CD4-positive, alpha-beta T cell treated with Interleukin-15 for 4 hours (primary cell): ENCODE measurements around the gene CDC42BPG.
"Not testable (repeated sequence)": the region's sequence is repeated elsewhere in the genome, so short reads cannot be mapped to it uniquely, and the experiment has no call there.

Experiments used
- DNase-seq: peaks from one replicate; pipeline ENCODE4 v3.0.0-alpha.2; 2020; ENCODE audit warnings: low spot score

The CDC42BPG gene

DNA sequence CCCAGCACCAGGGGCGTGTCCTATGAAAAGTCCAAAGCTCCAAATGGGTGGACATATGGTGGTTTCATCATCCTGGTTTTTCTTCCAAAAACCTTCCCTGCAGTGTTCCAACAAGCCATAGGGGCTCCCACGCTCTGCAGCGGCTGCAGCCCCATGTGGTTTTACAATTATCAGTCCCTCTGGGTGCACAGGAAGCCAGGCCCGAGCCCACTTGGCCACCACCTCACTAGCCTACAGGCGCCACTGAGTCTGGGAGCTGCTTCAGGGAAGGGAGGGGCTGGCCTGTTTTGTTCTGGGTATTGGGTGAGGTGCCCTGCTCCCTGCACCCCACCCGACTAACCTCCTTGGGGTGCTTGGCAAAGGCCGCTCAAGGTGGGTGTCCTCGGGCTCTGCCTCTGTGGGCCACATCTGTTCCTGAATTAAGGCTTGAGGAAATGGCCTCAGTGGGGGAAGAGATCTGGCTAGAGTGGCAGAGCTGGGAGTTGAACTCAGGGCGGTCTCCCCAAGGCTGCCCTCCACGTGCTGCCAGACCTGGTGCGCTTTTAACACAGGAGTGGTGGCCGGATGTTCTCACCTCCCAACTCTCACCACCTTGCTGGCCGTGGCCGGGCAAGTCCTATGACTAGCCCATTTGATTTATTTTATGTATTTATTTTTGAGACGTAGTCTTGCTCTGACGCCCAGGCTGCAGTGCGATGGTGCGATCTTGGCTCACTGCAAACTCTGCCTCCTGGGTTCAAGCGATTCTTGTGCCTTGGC, 5.3 kb upstream of the CDC42BPG start:
- DNase-seq: no peak

DNA sequence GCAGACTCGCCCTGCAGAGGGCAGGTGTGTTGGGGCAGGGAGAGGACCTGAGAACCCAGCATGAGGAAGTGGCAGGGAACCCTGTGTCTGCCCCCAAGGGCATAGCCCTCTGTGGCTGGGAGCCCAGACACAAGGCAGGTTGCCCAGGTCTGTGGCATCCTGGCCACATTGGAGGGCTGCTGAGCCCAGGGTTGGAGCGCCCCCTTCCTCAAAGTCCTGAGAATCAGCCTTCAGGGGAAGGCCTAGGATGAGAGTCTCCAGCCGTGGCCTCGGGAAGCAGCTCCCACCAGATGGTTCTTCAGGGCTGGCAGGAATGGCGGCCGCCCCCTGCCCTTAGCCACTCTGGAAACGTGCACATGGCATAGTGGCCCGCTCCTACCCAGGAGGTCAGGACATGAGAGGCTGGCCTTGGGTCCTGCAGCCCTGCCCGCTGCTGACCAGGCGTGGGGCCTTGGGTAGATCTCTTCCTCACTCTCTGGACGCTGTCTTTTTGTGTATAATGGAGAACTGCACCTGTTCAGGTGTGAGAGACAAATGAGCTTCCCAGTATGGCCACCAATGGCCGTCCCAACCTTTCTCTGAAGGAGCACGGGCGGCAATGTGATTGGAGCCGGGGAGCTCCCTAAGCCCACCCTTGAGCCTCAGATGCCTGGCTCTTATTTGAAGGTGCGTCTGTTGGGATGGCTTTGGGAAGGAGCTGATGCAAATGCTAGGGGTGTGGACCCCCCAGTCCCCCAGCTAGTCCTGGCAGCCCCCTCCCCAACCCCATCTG, 4.6 kb upstream of the CDC42BPG start:
- no peak for DNase-seq

DNA sequence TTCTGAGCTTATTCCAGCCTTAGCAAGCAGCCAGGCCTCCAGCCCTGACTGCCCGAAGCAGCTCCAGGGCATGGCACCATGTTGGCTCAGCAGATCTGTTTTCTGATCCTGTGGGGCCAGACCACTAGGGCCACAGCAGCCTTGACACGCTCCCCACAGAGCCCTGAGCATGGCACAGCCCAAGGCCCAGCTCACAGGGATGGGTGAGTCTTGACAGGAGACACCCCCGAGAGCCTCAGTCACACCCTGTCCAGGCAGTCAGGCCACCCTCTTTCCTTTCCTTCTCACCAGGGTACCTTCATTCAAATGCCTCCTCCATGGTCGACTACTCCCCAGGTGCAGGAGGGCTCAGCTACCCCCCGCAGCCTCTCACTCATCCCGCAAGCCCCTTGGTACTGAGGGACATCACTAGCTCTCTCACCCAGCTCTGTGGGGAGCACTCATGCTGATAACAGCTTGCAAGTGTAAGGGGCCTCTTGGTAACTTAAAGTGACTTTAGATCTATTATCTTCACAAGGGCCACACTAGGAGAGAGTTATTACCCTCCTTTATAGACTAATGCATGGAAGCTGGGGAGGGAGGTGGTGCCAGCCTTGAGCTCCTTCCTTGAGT, 3.9 kb upstream of the CDC42BPG start:
- DNase-seq: no peak

DNA sequence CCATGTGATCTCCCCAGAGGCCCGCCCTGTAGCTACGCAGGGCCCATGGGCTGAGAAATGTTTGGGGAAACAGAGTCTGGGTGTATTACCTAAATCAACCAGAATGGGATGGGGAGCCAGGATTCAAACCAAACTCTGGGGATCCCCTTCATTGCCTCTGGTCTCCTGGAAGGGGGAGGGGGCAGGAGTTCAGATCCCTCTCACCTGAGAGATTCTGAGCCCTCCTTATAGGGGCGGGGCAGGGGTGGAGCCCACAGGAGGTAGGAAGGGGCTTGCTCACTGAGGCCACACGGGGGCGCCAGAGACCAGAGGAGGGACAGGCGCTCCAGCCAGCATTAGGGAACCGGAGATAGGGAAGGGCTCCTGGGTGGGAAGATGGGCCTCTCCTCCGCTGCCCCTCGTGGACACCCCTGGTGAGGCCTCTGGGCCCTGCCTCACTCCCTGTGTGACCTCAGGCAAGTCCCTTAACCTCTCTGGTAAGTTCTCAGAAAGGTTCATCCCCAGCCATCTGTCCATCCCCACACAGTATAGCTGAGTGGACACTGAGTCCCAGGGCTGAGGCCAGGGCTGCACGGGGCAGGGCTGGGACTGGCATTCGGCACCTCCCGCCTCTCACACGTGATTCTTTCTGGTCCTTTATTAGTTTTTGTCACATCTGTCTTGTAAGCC, 2.7 kb upstream of the CDC42BPG start:
- peak; percentile 90 for DNase-seq

DNA sequence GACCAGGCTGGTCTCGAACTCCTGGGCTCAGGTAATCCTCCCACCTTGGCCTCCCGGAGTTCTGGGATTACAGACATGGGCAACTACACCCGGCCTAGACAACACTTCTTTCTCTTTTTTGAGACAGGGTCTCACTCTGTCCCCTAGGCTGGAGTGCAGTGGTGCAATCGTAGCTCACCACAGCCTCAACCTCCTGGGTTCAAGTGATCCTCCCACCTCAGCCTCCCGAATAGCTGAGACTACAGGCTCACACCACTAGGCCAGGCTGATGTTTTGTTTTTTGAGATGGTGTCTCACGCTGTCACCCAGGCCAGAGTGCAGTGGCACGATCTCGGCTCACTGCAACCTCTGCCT, 1.3 kb upstream of the CDC42BPG start:
- DNase-seq: not testable (repeated sequence)

DNA sequence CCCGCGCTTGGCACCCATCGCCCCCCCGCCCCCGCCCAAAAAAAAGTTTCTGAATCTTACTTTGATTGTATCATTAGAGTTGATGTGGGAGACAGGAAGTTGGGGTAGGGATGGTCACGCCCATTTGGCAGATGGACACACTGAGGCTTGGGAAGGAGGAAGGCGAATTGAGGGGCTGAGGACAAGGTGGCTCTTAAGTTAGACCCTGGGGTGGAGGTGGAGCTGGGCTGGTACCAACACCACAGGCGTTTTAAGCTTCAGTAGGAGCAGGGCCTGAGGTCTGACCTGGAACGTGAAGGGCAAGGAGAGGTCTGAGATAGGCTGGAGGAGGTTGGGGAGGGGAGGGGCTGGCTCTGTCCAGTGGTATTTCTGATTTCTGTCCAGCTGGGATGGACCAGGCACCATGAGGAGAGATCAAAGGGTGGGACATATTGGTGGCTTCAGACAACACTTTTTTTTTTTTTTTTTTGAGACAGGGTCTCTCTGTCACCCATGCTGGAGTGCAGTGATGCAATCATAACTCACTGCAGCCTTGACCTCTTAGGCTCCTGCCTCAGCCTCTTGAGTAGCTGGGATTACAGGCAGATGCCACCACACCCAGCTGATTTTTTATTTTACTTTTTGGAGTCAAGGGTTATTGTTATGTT, 799 bp upstream of the CDC42BPG start:
- DNase-seq: no peak

DNA sequence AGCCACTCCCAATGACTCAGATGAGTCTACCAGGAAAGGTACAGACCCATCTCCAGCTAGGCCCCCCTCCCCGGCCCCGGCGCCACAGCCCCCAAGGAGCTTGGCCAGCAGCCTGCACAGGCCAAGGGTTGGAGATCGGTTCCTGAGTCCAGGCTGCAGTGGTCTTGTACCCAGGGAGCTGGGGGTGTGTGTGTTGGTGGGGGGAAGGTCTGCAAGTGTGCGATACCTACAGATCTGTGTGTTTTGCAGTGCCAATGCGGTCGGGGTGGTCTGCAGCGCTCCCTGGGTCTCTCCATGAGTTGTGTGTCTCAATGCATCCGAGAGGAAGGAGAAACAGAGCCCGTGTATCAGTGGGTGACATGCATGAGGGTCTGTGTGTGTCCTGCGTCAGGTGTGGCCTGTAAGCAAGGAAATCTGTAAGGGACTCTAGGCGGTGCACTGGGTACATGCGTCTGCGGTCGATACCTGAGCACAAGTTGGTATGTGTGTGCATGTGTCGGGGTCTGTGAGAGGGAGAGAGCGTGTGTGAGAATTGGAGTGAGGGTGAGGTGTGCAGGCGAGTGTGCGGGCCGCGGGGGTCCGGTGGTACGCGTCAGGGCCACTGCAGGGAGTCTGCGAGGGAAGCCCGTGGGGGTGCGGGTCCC, 645 bp downstream of the CDC42BPG start:
- no peak for DNase-seq

DNA sequence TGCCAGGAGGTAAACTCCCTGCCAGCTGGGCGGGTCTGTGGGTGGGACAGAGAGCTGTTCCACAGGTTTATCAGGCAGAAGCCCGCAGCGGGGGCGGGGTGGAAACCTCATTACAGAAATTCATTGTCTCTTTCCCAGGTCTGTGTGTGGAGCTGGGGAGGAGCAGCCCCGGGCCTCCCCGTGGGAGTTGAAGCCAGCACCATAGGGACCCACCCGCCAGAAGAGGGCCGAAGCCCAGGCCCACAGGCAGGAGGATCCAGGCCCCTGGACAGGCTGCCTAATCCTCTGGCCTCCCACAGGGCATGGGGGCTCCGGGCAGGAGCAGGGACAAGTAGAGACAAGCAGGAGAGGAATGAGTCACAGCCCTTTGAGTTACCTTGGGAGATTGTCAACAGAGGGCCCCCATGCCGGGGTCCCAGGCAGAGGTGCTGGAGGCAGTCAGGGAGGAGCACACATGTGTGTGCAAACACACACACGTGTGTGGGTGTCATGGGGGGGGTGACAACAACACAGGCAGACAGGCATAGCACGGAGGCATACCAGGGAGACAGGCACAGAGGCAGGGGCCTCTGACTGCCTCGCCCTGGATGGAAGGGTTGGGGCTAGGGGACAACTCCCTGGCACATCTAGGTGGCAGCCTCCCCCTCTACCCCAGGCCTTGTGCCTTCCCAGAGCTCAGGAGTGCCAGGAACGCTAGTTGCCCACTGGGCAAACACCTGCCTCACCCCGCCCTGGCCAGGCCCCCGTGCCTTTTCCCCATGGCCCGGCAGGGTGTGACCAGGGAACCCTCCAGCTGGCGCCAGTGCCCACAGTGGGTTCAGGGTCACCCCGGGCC, 1.4 kb downstream of the CDC42BPG start:
- DNase-seq: no peak

DNA sequence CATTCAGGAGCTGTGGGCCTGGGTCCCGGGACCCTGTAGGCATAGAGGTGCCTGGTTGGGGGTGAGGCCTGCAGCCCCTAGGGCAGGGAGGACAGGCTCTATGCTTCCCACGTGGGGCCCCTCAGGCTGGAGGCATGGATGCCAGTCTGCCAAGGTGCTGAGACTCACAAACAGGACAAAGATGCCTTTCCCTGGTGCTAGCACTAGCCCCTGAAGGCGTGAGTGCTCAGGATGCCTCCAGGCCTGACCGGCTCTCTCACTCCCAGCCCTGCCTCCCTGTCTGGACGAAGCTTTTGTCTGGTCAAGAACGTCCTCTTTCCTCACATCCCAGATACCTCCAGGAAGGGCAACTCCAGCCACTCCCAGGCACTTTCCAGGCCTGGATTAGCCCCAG, 2.1 kb downstream of the CDC42BPG start:
- no peak for DNase-seq

DNA sequence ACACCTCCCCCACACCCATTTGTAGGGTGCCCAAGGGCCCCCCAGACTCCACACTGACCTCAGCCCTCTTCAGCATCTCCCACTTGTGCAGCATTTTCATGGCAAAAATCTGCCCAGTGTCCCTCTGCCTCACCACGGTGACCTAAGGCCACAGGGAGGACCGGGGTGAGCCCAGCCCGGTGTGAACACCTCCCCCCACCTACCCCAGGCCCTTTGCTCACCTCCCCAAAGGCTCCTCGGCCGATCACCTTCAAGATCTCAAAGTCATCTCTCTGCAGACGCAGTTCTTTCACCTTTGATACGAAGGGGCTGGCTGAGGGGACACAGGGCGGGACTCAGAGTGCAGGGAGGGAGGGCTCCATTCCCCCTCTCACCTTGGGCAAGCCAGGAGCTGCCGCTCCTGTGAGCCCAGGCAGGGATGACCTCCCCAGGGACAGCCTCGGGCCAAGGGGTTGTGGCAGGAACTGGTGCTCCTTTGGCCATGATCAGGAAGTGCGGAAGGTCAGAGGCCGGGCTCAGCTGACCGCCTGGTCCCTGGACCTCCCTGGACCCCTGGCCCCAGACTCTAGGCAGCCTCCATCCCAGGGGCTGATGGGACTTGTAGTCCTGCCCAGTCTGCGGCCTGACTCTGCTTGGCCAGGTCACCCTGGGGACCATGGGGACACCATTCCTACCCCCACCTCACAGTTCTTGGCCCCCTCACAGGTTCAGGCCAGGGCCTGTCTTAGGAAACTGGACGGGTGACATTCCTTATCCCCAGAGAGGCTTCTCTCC, 2.7 kb downstream of the CDC42BPG start:
- no peak for DNase-seq

DNA sequence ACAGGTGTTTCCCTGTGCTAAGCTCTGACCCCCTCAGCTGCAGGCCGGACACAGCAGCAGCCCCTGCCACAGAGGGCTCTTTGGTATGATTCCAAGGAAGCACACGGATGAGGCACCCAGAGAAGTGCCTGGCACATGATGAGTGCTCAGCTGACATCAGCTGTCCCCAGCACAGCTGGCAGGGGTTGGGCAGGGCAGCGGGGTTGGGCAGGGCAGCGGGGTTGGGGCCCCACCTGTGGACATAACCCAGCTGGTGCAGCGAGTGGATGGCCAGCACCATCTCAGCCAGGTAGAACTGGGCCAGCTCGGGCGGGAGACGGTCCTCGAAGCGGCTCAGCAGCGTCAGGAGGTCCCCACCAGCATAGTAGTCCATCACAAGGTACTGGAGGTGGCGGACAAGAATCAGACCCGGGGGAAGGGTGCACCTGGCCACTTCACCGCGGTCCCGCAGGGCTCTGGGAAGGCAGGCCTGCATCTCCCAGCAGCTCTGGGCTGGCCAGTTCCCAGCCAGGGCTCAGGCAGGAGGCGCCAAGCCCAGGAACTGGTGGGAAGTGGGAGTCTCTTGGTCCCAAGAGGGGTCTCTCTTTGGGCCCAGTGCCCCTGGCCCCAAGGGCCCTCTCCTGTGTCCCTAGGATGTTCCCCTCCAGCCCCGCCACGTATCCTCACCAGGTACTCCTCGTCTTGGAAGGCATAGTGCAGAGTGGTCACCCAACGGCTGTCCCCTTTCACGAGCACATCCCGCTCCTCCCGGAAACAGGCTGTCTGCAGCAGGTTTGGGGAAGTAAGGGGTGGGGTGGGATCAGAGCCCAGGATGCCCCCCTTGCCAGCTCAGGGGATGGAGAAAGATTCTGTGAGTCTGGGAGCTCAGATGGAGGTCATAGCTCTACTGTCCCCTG, 4.3 kb downstream of the CDC42BPG start:
- DNase-seq: no peak

DNA sequence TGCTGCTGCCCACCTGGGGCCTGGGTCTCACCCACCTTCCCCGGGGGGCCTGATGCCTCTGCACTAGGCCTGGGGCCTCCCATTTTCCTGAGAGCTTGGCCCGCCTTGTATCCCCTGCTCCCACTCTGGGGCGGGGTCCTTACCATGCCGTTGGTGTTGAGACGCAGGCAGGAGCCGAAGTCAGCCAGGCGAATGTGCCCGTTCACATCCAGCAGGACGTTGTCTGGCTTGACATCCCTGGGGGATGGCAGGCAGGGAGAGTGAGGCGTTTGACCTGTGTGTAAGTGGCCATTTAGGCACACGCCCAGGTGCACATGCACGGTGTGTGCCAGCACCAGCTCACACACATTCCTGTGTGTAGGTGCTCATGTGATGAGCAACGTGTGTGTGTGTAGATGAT, 5.1 kb downstream of the CDC42BPG start:
- no peak for DNase-seq

DNA sequence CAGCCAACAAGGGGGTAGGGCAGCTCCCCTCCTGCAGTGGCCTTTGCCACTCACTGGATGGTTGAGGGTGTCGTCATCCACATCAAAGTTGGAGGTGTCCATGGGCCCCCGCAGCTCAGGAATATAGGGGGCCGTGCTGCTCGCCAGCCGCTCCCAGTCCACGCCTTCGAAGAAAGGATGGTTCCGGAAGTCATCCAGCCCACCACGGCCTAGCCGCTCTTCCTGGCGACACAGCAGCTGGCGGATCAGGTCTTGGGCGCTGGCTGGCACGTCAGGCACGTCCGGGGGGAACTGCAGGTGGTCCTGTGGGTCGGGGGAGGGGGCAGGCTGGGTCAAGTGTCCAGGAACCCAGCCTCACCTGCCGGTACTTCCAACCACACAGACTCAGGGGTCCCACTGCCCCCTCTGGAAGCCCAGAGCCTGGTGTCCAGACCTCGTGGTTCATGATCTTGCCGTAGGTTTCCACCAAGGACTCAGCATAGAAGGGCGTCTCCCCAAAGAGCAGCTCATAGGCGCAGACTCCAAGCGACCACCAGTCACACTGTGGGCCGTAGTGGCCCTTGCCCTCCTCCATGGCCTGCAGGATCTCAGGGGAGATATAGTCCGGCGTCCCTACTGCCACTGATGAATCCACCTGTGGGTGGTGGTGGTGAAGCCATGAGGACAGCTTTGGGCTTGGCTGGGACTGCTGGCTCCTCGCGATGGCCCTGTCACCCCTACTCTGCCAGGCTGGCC, 5.7 kb downstream of the CDC42BPG start:
- DNase-seq: no peak

DNA sequence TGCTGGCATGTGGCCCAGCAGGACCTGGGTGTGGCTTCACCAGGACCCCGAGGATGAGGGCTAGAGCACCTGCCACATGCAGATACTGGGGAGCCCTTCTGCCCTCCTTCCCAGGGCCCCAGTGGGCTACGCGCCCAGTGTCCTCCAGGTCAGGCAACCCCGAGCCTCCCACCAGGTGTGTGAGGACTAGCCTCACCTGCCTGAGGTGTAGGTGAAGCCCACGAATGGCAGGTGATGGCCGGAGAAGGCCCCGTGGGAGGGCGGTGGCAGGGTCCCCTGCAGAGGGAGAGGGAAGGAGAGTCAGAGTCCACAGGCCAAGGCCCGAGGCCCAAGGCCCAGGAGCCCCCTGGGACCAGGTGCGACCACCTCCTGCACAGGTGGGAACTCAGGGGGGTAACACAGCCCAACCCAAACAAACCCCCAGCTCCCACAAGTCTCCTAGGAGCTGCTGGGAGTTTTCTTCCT, 6.5 kb downstream of the CDC42BPG start:
- no peak for DNase-seq

DNA sequence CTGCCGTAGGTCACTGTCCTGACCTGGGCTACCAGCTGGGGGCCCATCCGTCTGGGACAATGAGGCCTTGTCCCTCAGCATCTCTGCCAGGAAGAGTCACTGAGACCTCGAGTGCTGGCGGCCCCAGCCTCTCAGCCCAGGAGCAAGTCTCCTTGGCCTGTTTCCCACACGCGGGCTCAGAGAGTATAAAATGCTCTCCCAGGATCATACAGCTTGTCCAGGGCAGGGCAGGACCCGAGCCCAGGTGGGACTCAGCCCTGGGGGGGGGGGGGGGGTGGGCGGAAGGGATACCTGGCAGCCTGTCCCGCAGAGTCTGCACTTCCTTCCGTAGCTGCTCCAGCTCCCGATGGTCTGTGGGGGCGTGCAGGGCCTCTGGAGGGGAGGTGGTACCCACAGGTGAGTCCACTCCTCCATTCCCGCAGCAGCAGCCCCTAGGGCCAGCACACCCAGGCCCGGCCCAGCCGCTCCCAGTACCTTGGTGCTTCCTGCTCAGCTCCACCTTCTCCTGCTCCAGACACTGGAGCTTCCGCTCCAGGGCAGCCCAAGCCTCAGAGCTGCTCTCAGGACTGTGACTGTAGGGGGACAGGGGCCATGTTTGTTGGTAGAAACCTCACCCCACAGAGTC, 7.9 kb downstream of the CDC42BPG start:
- no peak for DNase-seq

DNA sequence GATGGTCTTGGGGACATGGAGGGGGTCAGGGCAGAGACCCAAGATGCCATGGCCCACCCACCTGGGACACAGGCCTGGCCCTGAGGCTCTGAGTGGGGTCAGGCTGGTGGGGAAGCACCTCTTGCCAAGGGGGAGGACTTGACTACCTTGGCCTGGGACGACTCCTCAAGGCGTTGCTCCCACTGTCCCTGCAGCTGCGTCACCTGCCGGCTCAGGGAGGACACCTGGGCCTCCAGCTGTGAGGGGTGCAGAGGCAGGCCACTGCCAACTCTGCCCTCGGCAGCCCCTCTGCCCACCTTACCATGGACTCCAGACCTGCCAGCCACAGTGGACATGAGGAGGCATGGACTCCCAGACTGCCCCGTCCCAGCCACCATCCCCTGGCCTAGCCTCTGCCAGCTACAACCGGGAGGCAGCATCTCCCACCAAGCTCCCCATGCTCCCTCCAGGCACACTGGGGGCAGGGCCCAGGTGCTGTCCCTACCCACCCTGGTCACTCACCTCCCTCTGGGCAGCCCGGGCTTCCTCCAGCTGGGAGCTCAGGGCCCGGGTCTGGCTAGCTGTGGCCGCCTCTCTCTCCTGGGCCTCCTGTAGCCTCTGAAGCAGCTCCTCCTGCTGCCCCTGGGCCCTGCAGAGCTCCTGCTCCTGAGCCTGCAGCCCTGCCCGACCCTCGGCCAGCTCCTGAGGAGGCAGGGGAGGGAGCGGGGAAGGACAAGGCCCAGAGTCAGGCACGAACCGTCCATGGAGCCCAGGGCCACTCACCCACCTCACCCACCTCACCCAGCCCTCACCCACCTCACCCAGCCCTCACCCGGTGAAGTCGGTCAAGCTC, 8.6 kb downstream of the CDC42BPG start:
- DNase-seq: no peak
